Tibial nerve (tissue), 4 donors: ENCODE results near the gene LRRC59. TPM values are rescaled to one million over a fixed set of nuclear protein-coding genes. Genes with fewer than 3 reads are reported as not detected.
"Not testable (repeated sequence)": the region's sequence is repeated elsewhere in the genome, so short reads cannot be mapped to it uniquely, and the experiment has no call there.

ENCODE experiments used
- DNase-seq, 2 donors: peaks; one replicate each; pipeline ENCODE4 v3.0.0-alpha.2; 2019; ENCODE audit warnings: low spot score in 2 of 2
- H3K27ac ChIP-seq, 4 donors: fragments of 200-600 bp; sonication (generic) in 3 of 4; one replicate each; pipeline ENCODE4 v1.5.1; 2017 to 2019; ENCODE audit warnings: mild to moderate bottlenecking in 1 of 4
- H3K27me3 ChIP-seq, 2 donors: fragments of 200-600 bp; sonication (generic) in 1 of 2; one replicate each; pipeline versions ENCODE4 v1.5.1 to v1.6.0; 2017 to 2019
- H3K36me3 ChIP-seq, 3 donors: fragments of 200-600 bp; sonication (generic); one replicate each; pipeline ENCODE4 v1.5.1; 2018 to 2019
- H3K4me1 ChIP-seq, 4 donors: fragments of 200-600 bp; sonication (generic) in 3 of 4; one replicate each; pipeline ENCODE4 v1.5.1; 2017 to 2019
- H3K4me3 ChIP-seq, 4 donors: fragments of 200-600 bp; sonication (generic) in 3 of 4; one replicate each; pipeline ENCODE4 v1.5.1; 2017 to 2019; ENCODE audit warnings: mild to moderate bottlenecking in 1 of 4, moderate library complexity in 1 of 4
- H3K9me3 ChIP-seq, 4 donors: fragments of 200-600 bp; sonication (generic) in 3 of 4; one replicate each; pipeline ENCODE4 v1.5.1; 2017 to 2019
- EP300 ChIP-seq, 2 donors: sonication (generic); formaldehyde crosslinking; IDR thresholded peaks; one replicate each; pipeline ENCODE4 v1.6.1; 2017; ENCODE audit warnings: antibody characterized with exemption in 2 of 2, mild to moderate bottlenecking in 1 of 2
- POLR2A ChIP-seq, 2 donors: fragments of 450-650 bp; IDR thresholded peaks; one replicate each; pipeline ENCODE4 v1.6.1; 2017; ENCODE audit warnings: antibody characterized with exemption in 2 of 2, mild to moderate bottlenecking in 2 of 2, moderate library complexity in 2 of 2
- WGBS, 2 donors: methylation state at CpG; one replicate each; pipeline ENCODE4 v1.1.5; 2018; 5-methylcytosine and 5-hydroxymethylcytosine counted together
- total RNA-seq, 4 donors: library from RNA; depleted of rRNA; stranded (reverse); fragments of >200 nt; gene quantifications; one replicate each; pipeline ENCODE4 v1.1.0, GENCODE V29; 2016
- TF ChIP-seq, protein P1 (sequence below), 5 experiments: fragments of 200-600 bp in 3 of 5; fragments of 450-650 bp in 2 of 5; sonication (generic) in 3 of 5; IDR thresholded peaks; one replicate each; pipeline ENCODE4 v1.5.1; 2016 to 2019; ENCODE audit warnings: antibody characterized with exemption in 5 of 5, mild to moderate bottlenecking in 3 of 5, moderate library complexity in 2 of 5

LRRC59 gene
- total RNA-seq, 4 donors from 2014 or later, result 26.0 to 72.6 (median 36.3) TPM

DNA sequence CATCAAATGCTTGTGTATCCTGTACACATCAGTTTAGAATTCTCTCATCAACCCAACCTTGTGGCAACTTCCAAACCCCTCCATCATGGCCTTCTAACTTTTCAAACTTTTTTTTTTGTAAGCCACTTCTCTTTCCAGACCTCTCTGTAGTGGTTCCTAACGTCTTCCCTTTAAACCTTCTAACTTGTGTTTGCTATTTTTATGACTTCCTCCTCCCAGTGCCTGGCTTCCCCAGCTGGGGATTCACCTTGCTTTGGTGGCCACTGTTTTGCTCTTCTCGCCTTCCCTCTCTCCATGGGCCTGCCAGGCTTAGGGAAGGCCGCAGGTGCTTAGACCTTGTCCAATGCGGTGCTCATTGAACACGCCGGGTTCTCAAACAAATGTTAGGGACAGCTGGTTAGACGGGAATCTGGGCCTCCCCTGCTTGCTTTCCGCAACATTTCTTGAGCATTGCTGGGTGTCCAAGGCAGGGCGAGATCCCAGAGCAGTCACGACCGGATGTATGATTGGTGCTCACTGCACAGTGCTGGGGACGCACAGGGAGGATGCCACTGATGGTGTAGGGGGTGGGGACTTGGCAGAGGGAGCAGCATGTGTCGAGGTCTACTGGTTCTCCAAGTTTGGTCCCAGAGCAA lies 52.5 kb downstream of the LRRC59 start:
- Histone ChIP-seq H3K27ac (no peak overlapping the region), H3K4me3 (no peak overlapping the region), H3K27me3 (no peaks in the 10 kb centered on the region), H3K4me1 (peaks cover 0 to 35% (median 15%) of the 10 kb centered on the region in 4 donors), H3K36me3 (no peaks in the 10 kb centered on the region), H3K9me3 (no peaks in the 10 kb centered on the region)
- TF ChIP-seq, protein P1, sequence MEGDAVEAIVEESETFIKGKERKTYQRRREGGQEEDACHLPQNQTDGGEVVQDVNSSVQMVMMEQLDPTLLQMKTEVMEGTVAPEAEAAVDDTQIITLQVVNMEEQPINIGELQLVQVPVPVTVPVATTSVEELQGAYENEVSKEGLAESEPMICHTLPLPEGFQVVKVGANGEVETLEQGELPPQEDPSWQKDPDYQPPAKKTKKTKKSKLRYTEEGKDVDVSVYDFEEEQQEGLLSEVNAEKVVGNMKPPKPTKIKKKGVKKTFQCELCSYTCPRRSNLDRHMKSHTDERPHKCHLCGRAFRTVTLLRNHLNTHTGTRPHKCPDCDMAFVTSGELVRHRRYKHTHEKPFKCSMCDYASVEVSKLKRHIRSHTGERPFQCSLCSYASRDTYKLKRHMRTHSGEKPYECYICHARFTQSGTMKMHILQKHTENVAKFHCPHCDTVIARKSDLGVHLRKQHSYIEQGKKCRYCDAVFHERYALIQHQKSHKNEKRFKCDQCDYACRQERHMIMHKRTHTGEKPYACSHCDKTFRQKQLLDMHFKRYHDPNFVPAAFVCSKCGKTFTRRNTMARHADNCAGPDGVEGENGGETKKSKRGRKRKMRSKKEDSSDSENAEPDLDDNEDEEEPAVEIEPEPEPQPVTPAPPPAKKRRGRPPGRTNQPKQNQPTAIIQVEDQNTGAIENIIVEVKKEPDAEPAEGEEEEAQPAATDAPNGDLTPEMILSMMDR (IDR thresholded peaks at IDR 0.05), result no peak
- TF ChIP-seq POLR2A (IDR thresholded peaks at IDR 0.05) (no peak), EP300 (IDR thresholded peaks at IDR 0.05) (no peak)
- no peak for DNase-seq
- WGBS, 2 donors, result 62 to 63% methylated on average over 13 of the region's 13 CpGs

DNA sequence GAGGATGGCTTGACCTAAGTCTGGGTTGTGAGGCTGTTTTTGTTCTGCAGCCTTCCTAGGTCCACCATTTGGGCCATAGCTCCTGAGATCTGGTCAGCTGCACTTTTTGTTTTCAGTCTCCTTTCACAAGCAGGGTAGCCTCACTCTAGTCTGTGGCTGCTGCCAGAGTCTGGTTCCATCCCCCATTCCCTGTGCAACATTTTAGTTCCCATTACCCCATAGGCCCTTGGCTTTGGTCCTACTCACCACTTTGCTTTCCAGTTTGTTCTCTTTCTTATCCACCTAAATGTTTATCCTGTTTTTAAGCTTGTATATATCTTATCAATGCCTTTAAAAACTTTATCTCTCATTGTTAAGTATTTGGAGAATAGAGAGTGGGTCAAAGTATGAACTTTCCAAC lies 57.9 kb downstream of the LRRC59 start:
- H3K27me3 ChIP-seq, result no peaks in the 10 kb centered on the region
- TF ChIP-seq POLR2A (IDR thresholded peaks at IDR 0.05) (no peak), EP300 (IDR thresholded peaks at IDR 0.05) (no peak)
- TF ChIP-seq, protein P1 (IDR thresholded peaks at IDR 0.05), result no peak
- no peak for DNase-seq
- H3K4me3 ChIP-seq, result no peak overlapping the region
- peaks cover 0 to 16% (median 0%) of the 10 kb centered on the region in 4 donors for H3K9me3 ChIP-seq
- no peaks in the 10 kb centered on the region for H3K4me1 ChIP-seq
- no peaks in the 10 kb centered on the region for H3K36me3 ChIP-seq
- no peak overlapping the region for H3K27ac ChIP-seq

DNA sequence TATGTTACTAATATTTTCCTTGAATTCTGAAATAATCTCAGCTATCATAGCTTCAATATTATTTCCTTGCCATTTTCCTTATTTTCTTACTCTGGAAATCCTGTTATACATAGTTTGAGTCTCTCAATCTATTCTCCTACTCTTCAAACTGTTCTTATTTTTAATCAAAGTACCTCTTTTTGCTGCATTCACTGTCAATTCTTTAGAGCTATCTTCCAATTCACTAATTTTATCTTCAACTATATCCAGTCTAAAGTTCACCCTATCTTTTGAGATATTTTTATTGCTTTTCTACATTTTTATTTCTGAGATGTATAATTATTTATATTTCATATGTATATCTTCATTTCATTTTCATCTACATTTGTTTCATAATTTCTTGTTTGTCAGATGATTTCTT lies 58.7 kb downstream of the LRRC59 start:
- no peaks in the 10 kb centered on the region for H3K4me1 ChIP-seq
- no peaks in the 10 kb centered on the region for H3K27me3 ChIP-seq
- H3K27ac ChIP-seq, result no peak overlapping the region
- H3K4me3 ChIP-seq, result no peak overlapping the region
- H3K36me3 ChIP-seq, result no peaks in the 10 kb centered on the region
- TF ChIP-seq, protein P1 (IDR thresholded peaks at IDR 0.05), result no peak
- no peak for TF ChIP-seq EP300 (IDR thresholded peaks at IDR 0.05)
- DNase-seq, result no peak
- H3K9me3 ChIP-seq, result peaks cover 0 to 16% (median 0%) of the 10 kb centered on the region in 4 donors

DNA sequence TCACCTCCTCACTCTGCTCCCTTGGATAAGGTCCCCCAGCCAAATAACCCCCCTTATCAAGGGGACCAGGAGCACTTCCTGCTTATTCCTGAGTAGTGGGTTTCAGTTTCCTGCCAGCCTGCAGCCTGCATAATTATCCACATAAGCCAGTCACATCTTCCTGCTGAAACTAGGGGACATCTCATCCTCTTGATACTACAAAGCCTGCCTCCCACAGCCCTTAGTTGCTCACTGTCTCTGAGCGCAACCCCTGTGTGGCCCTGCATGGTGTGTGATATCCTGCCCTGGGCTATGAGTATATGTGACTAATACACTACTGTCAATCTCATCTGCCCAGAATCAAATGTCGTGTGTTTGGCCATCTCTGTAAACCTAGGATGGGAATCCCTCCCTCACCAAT lies 59.4 kb downstream of the LRRC59 start:
- Histone ChIP-seq H3K27me3 (no peaks in the 10 kb centered on the region), H3K9me3 (peaks cover 0 to 16% (median 0%) of the 10 kb centered on the region in 4 donors)
- WGBS, 2 donors, result 87 to 94% methylated on average over 2 of the region's 2 CpGs

DNA sequence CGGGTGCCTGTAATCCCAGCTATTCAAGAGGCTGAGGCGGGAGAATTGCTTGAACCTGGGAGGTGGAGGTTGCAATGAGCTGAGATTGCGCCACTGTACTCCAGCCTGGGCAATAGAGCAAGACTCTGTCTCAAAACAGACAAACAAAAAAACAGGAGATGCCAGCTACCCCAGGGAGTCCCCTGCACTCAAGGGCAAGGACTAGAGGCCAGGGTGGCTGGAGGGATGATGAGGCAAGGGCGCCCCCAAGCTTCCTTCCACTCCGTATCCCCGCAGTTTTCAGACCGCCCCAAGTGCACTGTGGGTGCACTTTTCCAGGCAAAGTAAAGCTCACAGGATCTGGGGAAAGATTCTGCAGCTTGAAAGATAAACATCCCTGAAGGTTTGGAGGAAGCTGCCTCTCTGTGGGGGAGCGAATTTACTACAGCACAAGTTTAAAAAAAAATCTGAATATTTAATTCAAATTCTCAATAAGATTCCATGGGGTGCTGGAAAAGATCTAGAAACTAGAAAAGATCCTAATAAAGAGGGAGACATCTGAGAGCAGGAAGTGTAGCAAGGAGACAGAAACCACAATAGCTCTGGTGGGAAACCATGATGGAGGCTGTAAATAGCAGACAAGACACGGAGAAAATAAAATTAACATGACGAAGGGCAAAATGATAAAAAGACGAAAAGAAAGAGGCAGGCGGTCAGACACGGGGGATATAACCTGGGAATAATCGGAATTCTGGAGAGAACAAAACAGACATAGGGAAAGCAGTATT lies 63.8 kb downstream of the LRRC59 start:
- not testable (repeated sequence) for H3K4me3 ChIP-seq, H3K4me1 ChIP-seq, H3K27me3 ChIP-seq, H3K9me3 ChIP-seq, DNase-seq, H3K36me3 ChIP-seq, H3K27ac ChIP-seq
- WGBS, 2 donors, result 46 to 48% methylated on average over 14 of the region's 14 CpGs

More for the DNA sequence above, 59.4 kb downstream of the LRRC59 start:
- no peaks in the 10 kb centered on the region for H3K4me1 ChIP-seq
- H3K4me3 ChIP-seq, result no peak overlapping the region
- H3K27ac ChIP-seq, result no peak overlapping the region
- no peaks in the 10 kb centered on the region for H3K36me3 ChIP-seq
- TF ChIP-seq POLR2A (IDR thresholded peaks at IDR 0.05), result no peak
- TF ChIP-seq, protein P1 (IDR thresholded peaks at IDR 0.05), result no peak
- no peak for TF ChIP-seq EP300 (IDR thresholded peaks at IDR 0.05)
- no peak for DNase-seq
